IMR-90 (cell line): ENCODE results near the gene SLAMF1. TPM values are rescaled to one million over a fixed set of nuclear protein-coding genes. Genes with fewer than 3 reads are reported as not detected.

Experiments
- ATAC-seq: fragments of 200-7000 bp; cut with Tn5 transposase; 2 replicates; pipeline ENCODE4 v1.9.1; 2020; ENCODE audit warnings: low read depth, mild to moderate bottlenecking, moderate library complexity
- BruUV-seq: library from RNA; stranded (reverse); fragments of 400-500 nt; replicated peaks from 2 replicates; lab custom pipeline; 2021; lab: Mats Ljungman, UMichigan
- CTCF ChIA-PET: fragments of 300-600 bp; formaldehyde crosslinking; extraction: SDS; loops from one replicate; lab custom pipeline; 2021; ENCODE audit warnings: antibody characterized with exemption; lab: Yijun Ruan, JAX
- POLR2A ChIA-PET: fragments of 300-600 bp; sonication (Branson Sonifier 250); formaldehyde crosslinking; loops from one replicate; lab custom pipeline; 2022; ENCODE audit warnings: antibody characterized with exemption; ENCODE audit not compliant: unreplicated experiment; lab: Charles Lee
- DNase-seq: peaks from one replicate; pipeline ENCODE4 v3.0.0; 2013
- H2AFZ ChIP-seq: replicated peaks from 2 replicates; pipeline ENCODE3; 2013; ENCODE audit warnings: low read length, mild to moderate bottlenecking; ENCODE audit not compliant: poor library complexity
- H2AK5ac ChIP-seq: 2 replicates; pipeline ENCODE4 v1.6.1; 2013; ENCODE audit warnings: low read depth, low read length, inconsistent platforms
- H2AK9ac ChIP-seq: replicated peaks from 2 replicates; pipeline ENCODE3; 2013; ENCODE audit warnings: mild to moderate bottlenecking, low read depth, low read length, moderate library complexity; ENCODE audit not compliant: poor library complexity
- H2BK120ac ChIP-seq: 2 replicates; pipeline ENCODE4 v1.6.1; 2013; ENCODE audit warnings: low read depth, low read length, inconsistent platforms
- H2BK15ac ChIP-seq: 3 replicates; pipeline ENCODE4 v1.6.1; 2013; ENCODE audit warnings: low read depth, low read length, inconsistent platforms
- H2BK20ac ChIP-seq: 2 replicates; pipeline ENCODE4 v1.6.1; 2013; ENCODE audit warnings: low read depth, mild to moderate bottlenecking, inconsistent platforms, low read length, moderate library complexity
- H2BK5ac ChIP-seq: 2 replicates; pipeline ENCODE4 v1.6.1; 2013; ENCODE audit warnings: mild to moderate bottlenecking, low read depth, low read length, inconsistent platforms; ENCODE audit not compliant: poor library complexity, severe bottlenecking
- H3K14ac ChIP-seq: replicated peaks from 2 replicates; pipeline ENCODE4 v1.6.1; 2013; ENCODE audit warnings: low read depth, low read length, inconsistent platforms
- H3K18ac ChIP-seq: 2 replicates; pipeline ENCODE4 v1.6.1; 2013; ENCODE audit warnings: low read depth, low read length, control low read depth
- H3K23ac ChIP-seq: 2 replicates; pipeline ENCODE4 v1.6.1; 2013; ENCODE audit warnings: low read depth, low read length, inconsistent platforms
- H3K27ac ChIP-seq: 2 replicates; pipeline ENCODE4 v1.5.1; 2013; ENCODE audit warnings: mild to moderate bottlenecking, control low read depth, low read length; ENCODE audit not compliant: insufficient read depth
- H3K27me3 ChIP-seq: 2 replicates; pipeline ENCODE4 v1.6.1; 2013; ENCODE audit warnings: low read length; ENCODE audit not compliant: control insufficient read depth, insufficient read depth
- H3K36me3 ChIP-seq: 2 replicates; pipeline ENCODE4 v1.6.1; 2013; ENCODE audit warnings: low read length, mixed read lengths; ENCODE audit not compliant: control insufficient read depth, insufficient read depth
- H3K4ac ChIP-seq: 2 replicates; pipeline ENCODE4 v1.6.1; 2013; ENCODE audit warnings: low read depth, low read length, inconsistent platforms
- H3K4me1 ChIP-seq: 2 replicates; pipeline ENCODE4 v1.6.1; 2013; ENCODE audit warnings: low read length, mixed read lengths; ENCODE audit not compliant: control insufficient read depth, insufficient read depth
- H3K4me2 ChIP-seq: 2 replicates; pipeline ENCODE4 v1.6.1; 2013; ENCODE audit warnings: low read depth, mild to moderate bottlenecking, control low read depth, low read length, moderate library complexity
- H3K4me3 ChIP-seq: 2 replicates; pipeline ENCODE4 v1.5.1; 2013; ENCODE audit warnings: low read depth, mild to moderate bottlenecking, control low read depth, low read length, moderate library complexity; ENCODE audit not compliant: insufficient read depth
- H3K56ac ChIP-seq: 2 replicates; pipeline ENCODE4 v1.6.1; 2013; ENCODE audit warnings: low read length, inconsistent platforms; ENCODE audit not compliant: insufficient read depth; ENCODE audit errors: extremely low read depth
- H3K79me1 ChIP-seq, 2 experiments: 2 replicates each; pipeline ENCODE4 v1.6.1; 2013; ENCODE audit warnings: low read length in 2 of 2, inconsistent platforms in 1 of 2, low read depth in 1 of 2
- H3K9ac ChIP-seq: 2 replicates; pipeline ENCODE4 v1.6.1; 2013; ENCODE audit warnings: low read depth, low read length, control low read depth
- H3K9me1 ChIP-seq: 2 replicates; pipeline ENCODE4 v1.6.1; 2013; ENCODE audit warnings: low read length, inconsistent platforms; ENCODE audit not compliant: insufficient read depth
- H3K9me3 ChIP-seq: 2 replicates; pipeline ENCODE4 v1.6.1; 2013; ENCODE audit warnings: low read length; ENCODE audit not compliant: control insufficient read depth, insufficient read depth
- H4K20me1 ChIP-seq: 2 replicates; pipeline ENCODE4 v1.6.1; 2013; ENCODE audit warnings: low read length, inconsistent platforms; ENCODE audit not compliant: insufficient read depth
- H4K5ac ChIP-seq: 2 replicates; pipeline ENCODE4 v1.6.1; 2013; ENCODE audit warnings: mild to moderate bottlenecking, low read depth, low read length, control low read depth
- H4K8ac ChIP-seq, 2 experiments: 2 replicates each; pipeline ENCODE4 v1.6.1; 2013; ENCODE audit warnings: low read depth in 2 of 2, low read length in 2 of 2, control low read depth in 1 of 2, inconsistent platforms in 1 of 2
- H4K91ac ChIP-seq: 2 replicates; pipeline ENCODE4 v1.6.1; 2013; ENCODE audit warnings: low read depth, low read length, inconsistent platforms; ENCODE audit not compliant: insufficient read depth
- BHLHE40 ChIP-seq: fragments of 150-350 bp; IDR thresholded peaks from 2 replicates; pipeline ENCODE4 v1.6.1; 2016; ENCODE audit warnings: mild to moderate bottlenecking, low read depth, low read length
- FOS ChIP-seq: fragments of 150-350 bp; IDR thresholded peaks from 2 replicates; pipeline ENCODE4 v1.6.1; 2016; ENCODE audit warnings: low read depth, low read length
- MAFK ChIP-seq: IDR thresholded peaks from 2 replicates; pipeline ENCODE4 v1.6.1; 2012; ENCODE audit warnings: low read depth, low read length, improper control_type of control experiment
- MXI1 ChIP-seq: IDR thresholded peaks from 2 replicates; pipeline ENCODE4 v1.6.1; 2012; ENCODE audit warnings: low read depth, mild to moderate bottlenecking, low read length, moderate library complexity, borderline replicate concordance
- POLR2A ChIP-seq: IDR thresholded peaks from 2 replicates; pipeline ENCODE4 v1.6.1; 2012; ENCODE audit warnings: mild to moderate bottlenecking, low read depth, low read length
- RFX5 ChIP-seq: IDR thresholded peaks from 2 replicates; pipeline ENCODE4 v1.8.0; 2012; ENCODE audit warnings: low read depth, mild to moderate bottlenecking, low read length, moderate library complexity
- SMC3 ChIP-seq: fragments of 150-350 bp; IDR thresholded peaks from 2 replicates; pipeline ENCODE4 v1.6.1; 2016; ENCODE audit warnings: low read depth, mild to moderate bottlenecking, antibody characterized with exemption, low read length, moderate library complexity
- WGBS, 2 experiments: methylation state at CpG; one replicate each; pipeline versions ENCODE4 v1.1.5 to v1.1.7; 2013; ENCODE audit warnings: missing lambda C conversion rate in 2 of 2; ENCODE audit not compliant: insufficient read length in 1 of 2; ENCODE audit errors: extremely low coverage in 2 of 2; 5-methylcytosine and 5-hydroxymethylcytosine counted together
- dilution Hi-C: fragments of 300-500 bp; cut with HindIII; formaldehyde crosslinking; loops from one replicate; pipeline ENCODE4 v1.14.3; 2018; ENCODE audit warnings: low sequenced_read_pairs; ENCODE audit not compliant: unreplicated experiment
- in situ Hi-C: fragments of 300-500 bp; cut with MboI; formaldehyde crosslinking; loops from 3 replicates; pipeline ENCODE4 v1.14.3; 2019; ENCODE audit warnings: low sequenced_read_pairs, inconsistent platforms, mixed read lengths
- intact Hi-C: fragments of 100-400 bp; cut with micrococcal nuclease; formaldehyde crosslinking; loops from 2 replicates; pipeline ENCODE4 v1.10.0; 2022
- polyA plus RNA-seq, 3 experiments: library from polyadenylated mRNA; depleted of rRNA; stranded (reverse); fragments of >200 nt; gene quantifications; 2 replicates each; pipeline ENCODE4 v1.2.3, GENCODE V29; 2012; ENCODE audit warnings: low replicate concordance in 1 of 3
- total RNA-seq: library from RNA; depleted of rRNA; stranded (reverse); fragments of >200 nt; gene quantifications from 2 replicates; pipeline ENCODE4 v1.2.3, GENCODE V29; 2012
- TF ChIP-seq, protein P1 (sequence below): fragments of 150-350 bp; IDR thresholded peaks from 2 replicates; pipeline ENCODE4 v1.6.1; 2016; ENCODE audit warnings: low read depth, mild to moderate bottlenecking, low read length, moderate library complexity, borderline replicate concordance
- TF ChIP-seq, protein P2 (sequence below): conservative IDR thresholded peaks from 2 replicates; pipeline ENCODE4 v1.5.1; 2012; ENCODE audit warnings: mild to moderate bottlenecking, low read depth, low read length, improper control_type of control experiment

SLAMF1 gene
- total and polyA plus RNA-seq, 2 of the 4 experiments (the other 2 are of a cell fraction), result not detected

DNA sequence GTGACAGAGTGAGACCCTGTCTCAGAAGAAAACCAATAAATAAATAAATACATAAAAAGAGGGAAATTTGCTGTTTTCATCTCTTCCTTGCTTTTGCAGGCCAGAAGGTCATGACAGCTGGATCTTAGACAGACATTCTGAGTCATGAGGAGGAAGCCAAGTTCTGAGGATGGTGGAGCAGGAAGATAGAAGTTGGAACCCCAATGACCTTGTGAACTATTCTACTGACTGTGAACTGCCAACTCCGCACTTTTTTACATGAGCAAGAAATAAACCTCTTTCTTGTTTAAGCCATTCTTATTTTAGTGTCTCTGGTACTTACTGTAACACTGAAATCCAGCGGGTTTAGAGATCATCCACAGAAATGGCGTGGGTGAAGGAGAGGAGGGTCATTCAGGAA lies 76.0 kb downstream of the SLAMF1 start:
- no peak overlapping the region for H2BK5ac ChIP-seq
- H2AK5ac ChIP-seq, result no peak overlapping the region
- no peaks in the 10 kb centered on the region for H4K20me1 ChIP-seq
- no peaks in the 10 kb centered on the region for H3K27me3 ChIP-seq
- intact Hi-C loops, result no loop called here
- H3K9ac ChIP-seq, result no peak overlapping the region
- H3K4ac ChIP-seq, result no peak overlapping the region
- no peak overlapping the region for H3K23ac ChIP-seq
- no peak for DNase-seq
- H3K79me1 ChIP-seq, result no peaks in the 10 kb centered on the region
- H4K5ac ChIP-seq, result no peak overlapping the region
- dilution Hi-C loops, result no loop called here
- no peak overlapping the region for H4K91ac ChIP-seq
- H3K18ac ChIP-seq, result no peak overlapping the region
- no peaks in the 10 kb centered on the region for H3K9me1 ChIP-seq
- no peak overlapping the region for H2BK15ac ChIP-seq
- ATAC-seq, result no peak
- H3K9me3 ChIP-seq, result no peaks in the 10 kb centered on the region
- H3K14ac ChIP-seq, result no peak overlapping the region
- in situ Hi-C loops, result no loop called here
- H2BK20ac ChIP-seq, result no peak overlapping the region
- TF ChIP-seq RFX5 (no peak), POLR2A (no peak), MAFK (no peak), BHLHE40 (no peak), FOS (no peak), SMC3 (no peak), MXI1 (no peak)
- TF ChIP-seq, protein P1, sequence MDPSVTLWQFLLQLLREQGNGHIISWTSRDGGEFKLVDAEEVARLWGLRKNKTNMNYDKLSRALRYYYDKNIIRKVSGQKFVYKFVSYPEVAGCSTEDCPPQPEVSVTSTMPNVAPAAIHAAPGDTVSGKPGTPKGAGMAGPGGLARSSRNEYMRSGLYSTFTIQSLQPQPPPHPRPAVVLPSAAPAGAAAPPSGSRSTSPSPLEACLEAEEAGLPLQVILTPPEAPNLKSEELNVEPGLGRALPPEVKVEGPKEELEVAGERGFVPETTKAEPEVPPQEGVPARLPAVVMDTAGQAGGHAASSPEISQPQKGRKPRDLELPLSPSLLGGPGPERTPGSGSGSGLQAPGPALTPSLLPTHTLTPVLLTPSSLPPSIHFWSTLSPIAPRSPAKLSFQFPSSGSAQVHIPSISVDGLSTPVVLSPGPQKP, result no peak
- TF ChIP-seq, protein P2, sequence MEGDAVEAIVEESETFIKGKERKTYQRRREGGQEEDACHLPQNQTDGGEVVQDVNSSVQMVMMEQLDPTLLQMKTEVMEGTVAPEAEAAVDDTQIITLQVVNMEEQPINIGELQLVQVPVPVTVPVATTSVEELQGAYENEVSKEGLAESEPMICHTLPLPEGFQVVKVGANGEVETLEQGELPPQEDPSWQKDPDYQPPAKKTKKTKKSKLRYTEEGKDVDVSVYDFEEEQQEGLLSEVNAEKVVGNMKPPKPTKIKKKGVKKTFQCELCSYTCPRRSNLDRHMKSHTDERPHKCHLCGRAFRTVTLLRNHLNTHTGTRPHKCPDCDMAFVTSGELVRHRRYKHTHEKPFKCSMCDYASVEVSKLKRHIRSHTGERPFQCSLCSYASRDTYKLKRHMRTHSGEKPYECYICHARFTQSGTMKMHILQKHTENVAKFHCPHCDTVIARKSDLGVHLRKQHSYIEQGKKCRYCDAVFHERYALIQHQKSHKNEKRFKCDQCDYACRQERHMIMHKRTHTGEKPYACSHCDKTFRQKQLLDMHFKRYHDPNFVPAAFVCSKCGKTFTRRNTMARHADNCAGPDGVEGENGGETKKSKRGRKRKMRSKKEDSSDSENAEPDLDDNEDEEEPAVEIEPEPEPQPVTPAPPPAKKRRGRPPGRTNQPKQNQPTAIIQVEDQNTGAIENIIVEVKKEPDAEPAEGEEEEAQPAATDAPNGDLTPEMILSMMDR, result no peak
- ChIA-PET CTCF (no interaction called here), POLR2A (no interaction called here)
- no peak overlapping the region for H3K56ac ChIP-seq
- no peak overlapping the region for H2BK120ac ChIP-seq
- H4K8ac ChIP-seq, result no peak overlapping the region
- no peak overlapping the region for H2AK9ac ChIP-seq
- WGBS, 2 experiments, result no CpG with 5 or more reads among the region's 3 CpGs
- H3K36me3 ChIP-seq, result no peaks in the 10 kb centered on the region
- H3K4me3 ChIP-seq, result no peak overlapping the region
- H3K4me2 ChIP-seq, result no peak overlapping the region
- no peak overlapping the region for H2AFZ ChIP-seq
- no peaks in the 10 kb centered on the region for H3K4me1 ChIP-seq
- BruUV-seq, result no TSS peak
- H3K27ac ChIP-seq, result no peak overlapping the region
